OCI-LY1 (cell line): ENCODE measurements around the gene EEFSEC.

Source experiments
- EZH2 ChIP-seq: fragments of 200-600 bp; sonication (generic), shearing (Covaris generic); IDR thresholded peaks from 2 replicates; pipeline ENCODE4 v1.8.0; 2017; ENCODE audit warnings: borderline replicate concordance, mixed run types, mild to moderate bottlenecking, antibody characterized with exemption, low read length, moderate library complexity, mixed read lengths
- TF ChIP-seq, protein P1 (sequence below): fragments of 200-600 bp; sonication (generic), shearing (Covaris generic); IDR thresholded peaks from 2 replicates; pipeline ENCODE4 v1.5.1; 2017; ENCODE audit warnings: mild to moderate bottlenecking, antibody characterized with exemption, low read length, moderate library complexity, mixed read lengths

DNA sequence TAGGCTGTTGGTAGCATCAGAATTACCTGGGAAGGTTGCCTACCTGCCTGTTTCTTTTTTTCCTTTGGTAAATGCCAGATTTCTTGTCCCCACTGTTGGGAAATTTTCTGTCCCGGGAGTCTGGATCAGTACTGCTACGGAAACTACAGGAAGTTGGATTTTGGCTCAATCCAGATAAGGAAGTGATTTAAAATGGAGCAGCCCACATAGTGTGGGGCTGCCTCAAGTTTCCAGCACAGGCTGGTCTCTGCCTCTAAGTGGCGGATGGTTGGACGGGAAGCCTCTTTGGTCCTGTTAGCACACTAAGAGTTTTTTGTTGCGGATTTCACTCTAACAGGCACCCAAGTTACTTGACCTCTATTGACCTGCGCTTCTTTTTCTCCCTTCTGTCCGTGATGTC is 54.7 kb downstream of the EEFSEC start:
- TF ChIP-seq, protein P1, sequence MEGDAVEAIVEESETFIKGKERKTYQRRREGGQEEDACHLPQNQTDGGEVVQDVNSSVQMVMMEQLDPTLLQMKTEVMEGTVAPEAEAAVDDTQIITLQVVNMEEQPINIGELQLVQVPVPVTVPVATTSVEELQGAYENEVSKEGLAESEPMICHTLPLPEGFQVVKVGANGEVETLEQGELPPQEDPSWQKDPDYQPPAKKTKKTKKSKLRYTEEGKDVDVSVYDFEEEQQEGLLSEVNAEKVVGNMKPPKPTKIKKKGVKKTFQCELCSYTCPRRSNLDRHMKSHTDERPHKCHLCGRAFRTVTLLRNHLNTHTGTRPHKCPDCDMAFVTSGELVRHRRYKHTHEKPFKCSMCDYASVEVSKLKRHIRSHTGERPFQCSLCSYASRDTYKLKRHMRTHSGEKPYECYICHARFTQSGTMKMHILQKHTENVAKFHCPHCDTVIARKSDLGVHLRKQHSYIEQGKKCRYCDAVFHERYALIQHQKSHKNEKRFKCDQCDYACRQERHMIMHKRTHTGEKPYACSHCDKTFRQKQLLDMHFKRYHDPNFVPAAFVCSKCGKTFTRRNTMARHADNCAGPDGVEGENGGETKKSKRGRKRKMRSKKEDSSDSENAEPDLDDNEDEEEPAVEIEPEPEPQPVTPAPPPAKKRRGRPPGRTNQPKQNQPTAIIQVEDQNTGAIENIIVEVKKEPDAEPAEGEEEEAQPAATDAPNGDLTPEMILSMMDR, result no peak
- TF ChIP-seq EZH2, result no peak
